ENCODE results near the gene MXD4.

MXD4 gene

GRCh38 chr4:2287594-2287915 is 25.6 kb upstream of the MXD4 start:
- no peak for TF ChIP-seq CTCF (IDR thresholded peaks at IDR 0.05; ENCODE audit: extremely low read depth, insufficient read depth, missing control alignments)
- no peak for DNase-seq (ENCODE audit: low spot score)
- in situ Hi-C loops (cut with MboI; ENCODE audit: low pct_unique_long_range_greater_than_20kb, low sequenced_read_pairs, unreplicated experiment): no loop called here

GRCh38 chr4:2286904-2287593 is 25.1 kb upstream of the MXD4 start:
- in situ Hi-C loops (cut with MboI; ENCODE audit: low pct_unique_long_range_greater_than_20kb, low sequenced_read_pairs, unreplicated experiment): no loop called here
- no peak for TF ChIP-seq CTCF (IDR thresholded peaks at IDR 0.05; ENCODE audit: extremely low read depth, insufficient read depth, missing control alignments)

GRCh38 chr4:2285613-2286381 is 23.9 kb upstream of the MXD4 start:
- DNase-seq (ENCODE audit: low spot score): no peak
- in situ Hi-C loops (cut with MboI; ENCODE audit: low pct_unique_long_range_greater_than_20kb, low sequenced_read_pairs, unreplicated experiment): no loop called here
- no peak for TF ChIP-seq CTCF (IDR thresholded peaks at IDR 0.05; ENCODE audit: extremely low read depth, insufficient read depth, missing control alignments)

More at GRCh38 chr4:2286904-2287593, 25.1 kb upstream of the MXD4 start:
- DNase-seq (ENCODE audit: low spot score): no peak

- no peak for DNase-seq (ENCODE audit: low spot score)
- in situ Hi-C loops (cut with MboI; ENCODE audit: low pct_unique_long_range_greater_than_20kb, low sequenced_read_pairs, unreplicated experiment): no loop called here
- TF ChIP-seq CTCF (IDR thresholded peaks at IDR 0.05; ENCODE audit: extremely low read depth, insufficient read depth, missing control alignments): no peak
These were observed 23.2 kb upstream of the MXD4 start for GRCh38 chr4:2284934-2285612.

GRCh38 chr4:2284161-2284933 is 22.4 kb upstream of the MXD4 start:
- no peak for TF ChIP-seq CTCF (IDR thresholded peaks at IDR 0.05; ENCODE audit: extremely low read depth, insufficient read depth, missing control alignments)
- DNase-seq (ENCODE audit: low spot score): no peak
- in situ Hi-C loops (cut with MboI; ENCODE audit: low pct_unique_long_range_greater_than_20kb, low sequenced_read_pairs, unreplicated experiment): no loop called here

GRCh38 chr4:2283199-2283711 is 21.3 kb upstream of the MXD4 start:
- DNase-seq (ENCODE audit: low spot score): no peak
- in situ Hi-C loops (cut with MboI; ENCODE audit: low pct_unique_long_range_greater_than_20kb, low sequenced_read_pairs, unreplicated experiment): no loop called here
- no peak for TF ChIP-seq CTCF (IDR thresholded peaks at IDR 0.05; ENCODE audit: extremely low read depth, insufficient read depth, missing control alignments)

Measured in GM13977 (cell line).